ENCODE measurements around the gene VPS35.

VPS35 gene

DNA sequence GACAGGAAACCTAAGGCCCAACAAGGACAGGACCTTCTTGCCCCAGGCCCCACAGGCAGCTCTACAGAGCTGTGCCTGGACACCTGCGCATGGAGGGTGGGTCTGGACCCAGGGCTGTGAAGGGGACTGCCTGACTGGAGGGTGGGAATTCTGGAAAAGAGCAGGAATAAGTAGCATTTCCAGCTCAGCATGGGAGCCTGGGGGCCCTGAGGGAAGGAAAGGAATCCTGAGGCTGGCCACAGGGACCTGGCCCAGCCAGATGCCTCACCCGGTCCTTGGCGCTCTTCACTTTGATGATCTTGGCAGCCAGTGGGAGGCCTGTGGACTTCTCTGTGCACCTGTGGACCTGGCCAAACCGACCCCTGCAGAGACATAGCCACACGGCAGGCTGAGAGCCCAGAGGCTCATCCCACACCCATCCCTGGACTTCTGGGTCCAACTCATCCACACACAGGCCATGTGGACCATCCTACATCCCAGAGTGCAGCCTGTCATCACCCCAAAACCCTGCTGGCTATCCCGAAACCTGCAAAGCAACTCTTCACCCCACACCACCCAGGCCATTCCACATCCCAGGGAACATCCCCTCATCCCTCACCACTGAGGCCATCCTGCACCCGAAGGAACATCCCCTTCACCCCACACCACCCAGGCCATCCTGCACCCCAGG lies 40.5 kb upstream of the VPS35 start:
- Histone ChIP-seq H3K4me3 (ENCODE audit: low read depth, low read length) (no peak overlapping the region), H3K4ac (ENCODE audit: low read depth, low read length) (no peak overlapping the region), H3K9ac (ENCODE audit: low read length) (no peak overlapping the region), H2AK5ac (ENCODE audit: low read length) (no peak overlapping the region), H3K14ac (ENCODE audit: low read length) (no peak overlapping the region), H2AFZ (ENCODE audit: insufficient read depth, low read length, poor library complexity) (no peak overlapping the region), H3K23ac (ENCODE audit: low read length) (no peak overlapping the region), H3K4me1 (ENCODE audit: control insufficient read depth in 1 of 2, insufficient read depth in 2 of 2, low read length in 2 of 2) (peaks cover 3 to 15% of the 10 kb centered on the region in 2 experiments), H4K8ac (ENCODE audit: low read depth, low read length) (no peak overlapping the region), H3K27ac (ENCODE audit: low read depth, low read length) (no peak overlapping the region), H4K91ac (ENCODE audit: low read depth, low read length) (no peak overlapping the region), H3K27me3 (ENCODE audit: insufficient read depth, low read length) (no peaks in the 10 kb centered on the region), H2BK120ac (ENCODE audit: insufficient read depth, low read length, poor library complexity) (no peak overlapping the region), H2BK5ac (ENCODE audit: low read depth, low read length, poor library complexity) (no peak overlapping the region), H3K79me2 (ENCODE audit: control insufficient read depth, insufficient read depth, low read length, poor library complexity) (no peaks in the 10 kb centered on the region), H3K79me1 (ENCODE audit: low read length) (no peaks in the 10 kb centered on the region), H3K4me2 (ENCODE audit: low read length) (no peak overlapping the region), H3K36me3 (ENCODE audit: control insufficient read depth in 1 of 2, insufficient read depth in 2 of 2, low read length in 2 of 2) (peaks cover 3 to 5% of the 10 kb centered on the region in 2 experiments), H3K9me3 (ENCODE audit: insufficient read depth, low read depth, low read length) (no peaks in the 10 kb centered on the region), H3K18ac (ENCODE audit: low read length) (no peak overlapping the region), H4K12ac (ENCODE audit: low read depth, low read length) (no peak overlapping the region), H2BK12ac (ENCODE audit: low read length) (no peak overlapping the region)
- WGBS (ENCODE audit: extremely low coverage, insufficient coverage, insufficient read length) = no CpG with 5 or more reads among the region's 7 CpGs
- no peak for DNase-seq

- no peak overlapping the region for H3K4ac ChIP-seq (ENCODE audit: low read depth, low read length)
- H3K79me2 ChIP-seq (ENCODE audit: control insufficient read depth, insufficient read depth, low read length, poor library complexity) = no peaks in the 10 kb centered on the region
- no peak overlapping the region for H4K12ac ChIP-seq (ENCODE audit: low read depth, low read length)
- no peak overlapping the region for H4K8ac ChIP-seq (ENCODE audit: low read depth, low read length)
- DNase-seq = no peak
- H3K4me1 ChIP-seq (ENCODE audit: control insufficient read depth in 1 of 2, insufficient read depth in 2 of 2, low read length in 2 of 2) = peaks cover 3 to 15% of the 10 kb centered on the region in 2 experiments
- no peak overlapping the region for H3K9ac ChIP-seq (ENCODE audit: low read length)
- no peak overlapping the region for H2BK5ac ChIP-seq (ENCODE audit: low read depth, low read length, poor library complexity)
- no peaks in the 10 kb centered on the region for H3K9me3 ChIP-seq (ENCODE audit: insufficient read depth, low read depth, low read length)
- H3K27ac ChIP-seq (ENCODE audit: low read depth, low read length) = no peak overlapping the region
- no peak overlapping the region for H2AK5ac ChIP-seq (ENCODE audit: low read length)
- WGBS (ENCODE audit: extremely low coverage, insufficient coverage, insufficient read length) = no CpG with 5 or more reads among the region's 14 CpGs
- no peaks in the 10 kb centered on the region for H3K27me3 ChIP-seq (ENCODE audit: insufficient read depth, low read length)
- H3K4me3 ChIP-seq (ENCODE audit: low read depth, low read length) = no peak overlapping the region
- H2AFZ ChIP-seq (ENCODE audit: insufficient read depth, low read length, poor library complexity) = no peak overlapping the region
- peak overlapping the region; percentile 49 for H3K14ac ChIP-seq (ENCODE audit: low read length)
- H3K23ac ChIP-seq (ENCODE audit: low read length) = no peak overlapping the region
- no peak overlapping the region for H3K4me2 ChIP-seq (ENCODE audit: low read length)
- H3K79me1 ChIP-seq (ENCODE audit: low read length) = no peaks in the 10 kb centered on the region
- H4K91ac ChIP-seq (ENCODE audit: low read depth, low read length) = no peak overlapping the region
- no peak overlapping the region for H2BK120ac ChIP-seq (ENCODE audit: insufficient read depth, low read length, poor library complexity)
- H3K18ac ChIP-seq (ENCODE audit: low read length) = no peak overlapping the region
- H3K36me3 ChIP-seq (ENCODE audit: control insufficient read depth in 1 of 2, insufficient read depth in 2 of 2, low read length in 2 of 2) = peaks cover 3 to 5% of the 10 kb centered on the region in 2 experiments
- H2BK12ac ChIP-seq (ENCODE audit: low read length) = peak overlapping the region; percentile 18
These were observed 39.8 kb upstream of the VPS35 start for GRCh38 chr16:46728806-46729205.

DNA sequence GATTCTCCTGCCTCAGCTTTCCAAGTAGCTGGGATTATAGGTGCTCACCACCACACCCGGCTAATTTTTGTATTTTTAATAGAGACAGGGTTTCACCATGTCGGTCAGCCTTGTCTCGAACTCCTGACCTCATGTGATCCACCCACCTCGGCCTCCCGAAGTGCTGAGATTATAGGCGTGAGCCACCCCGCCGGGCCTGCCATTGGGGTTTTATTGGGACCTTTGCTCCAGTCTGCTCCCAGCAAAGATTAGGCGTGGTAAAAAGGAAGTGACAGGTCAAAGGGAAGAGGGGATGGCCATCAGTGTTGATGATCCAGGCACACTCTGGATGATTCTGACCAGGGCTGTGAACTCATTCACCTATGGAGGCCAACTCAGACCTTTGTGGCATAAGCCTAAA lies 38.7 kb upstream of the VPS35 start:
- Histone ChIP-seq H2BK120ac (ENCODE audit: insufficient read depth, low read length, poor library complexity) (no peak overlapping the region), H3K36me3 (ENCODE audit: control insufficient read depth in 1 of 2, insufficient read depth in 2 of 2, low read length in 2 of 2) (peaks cover 3 to 5% of the 10 kb centered on the region in 2 experiments), H2BK5ac (ENCODE audit: low read depth, low read length, poor library complexity) (no peak overlapping the region), H3K79me2 (ENCODE audit: control insufficient read depth, insufficient read depth, low read length, poor library complexity) (no peaks in the 10 kb centered on the region), H4K91ac (ENCODE audit: low read depth, low read length) (no peak overlapping the region), H3K4ac (ENCODE audit: low read depth, low read length) (no peak overlapping the region), H3K4me1 (ENCODE audit: control insufficient read depth in 1 of 2, insufficient read depth in 2 of 2, low read length in 2 of 2) (peaks cover 3 to 15% of the 10 kb centered on the region in 2 experiments), H3K27ac (ENCODE audit: low read depth, low read length) (no peak overlapping the region), H2AK5ac (ENCODE audit: low read length) (no peak overlapping the region), H4K8ac (ENCODE audit: low read depth, low read length) (no peak overlapping the region), H3K18ac (ENCODE audit: low read length) (no peak overlapping the region), H3K79me1 (ENCODE audit: low read length) (no peaks in the 10 kb centered on the region), H3K4me3 (ENCODE audit: low read depth, low read length) (no peak overlapping the region), H3K9ac (ENCODE audit: low read length) (no peak overlapping the region), H2AFZ (ENCODE audit: insufficient read depth, low read length, poor library complexity) (no peak overlapping the region), H3K23ac (ENCODE audit: low read length) (no peak overlapping the region), H2BK12ac (ENCODE audit: low read length) (no peak overlapping the region), H3K14ac (ENCODE audit: low read length) (no peak overlapping the region), H3K27me3 (ENCODE audit: insufficient read depth, low read length) (no peaks in the 10 kb centered on the region), H3K4me2 (ENCODE audit: low read length) (no peak overlapping the region), H4K12ac (ENCODE audit: low read depth, low read length) (no peak overlapping the region), H3K9me3 (ENCODE audit: insufficient read depth, low read depth, low read length) (no peaks in the 10 kb centered on the region)
- no CpG with 5 or more reads among the region's 9 CpGs for WGBS (ENCODE audit: extremely low coverage, insufficient coverage, insufficient read length)
- no peak for DNase-seq

GRCh38 chr16:46727184-46727583 lies 38.2 kb upstream of the VPS35 start:
- Histone ChIP-seq H3K14ac (ENCODE audit: low read length) (no peak overlapping the region), H3K23ac (ENCODE audit: low read length) (no peak overlapping the region), H2BK5ac (ENCODE audit: low read depth, low read length, poor library complexity) (no peak overlapping the region), H2BK120ac (ENCODE audit: insufficient read depth, low read length, poor library complexity) (peak overlapping the region; percentile 79), H3K79me1 (ENCODE audit: low read length) (no peaks in the 10 kb centered on the region), H2AFZ (ENCODE audit: insufficient read depth, low read length, poor library complexity) (no peak overlapping the region), H3K36me3 (ENCODE audit: control insufficient read depth in 1 of 2, insufficient read depth in 2 of 2, low read length in 2 of 2) (peaks cover 3 to 5% of the 10 kb centered on the region in 2 experiments), H4K8ac (ENCODE audit: low read depth, low read length) (no peak overlapping the region), H3K4me1 (ENCODE audit: control insufficient read depth in 1 of 2, insufficient read depth in 2 of 2, low read length in 2 of 2) (peaks cover 3 to 15% of the 10 kb centered on the region in 2 experiments), H3K27me3 (ENCODE audit: insufficient read depth, low read length) (no peaks in the 10 kb centered on the region), H3K18ac (ENCODE audit: low read length) (no peak overlapping the region), H3K27ac (ENCODE audit: low read depth, low read length) (no peak overlapping the region), H2AK5ac (ENCODE audit: low read length) (peak overlapping the region; percentile 12), H4K12ac (ENCODE audit: low read depth, low read length) (no peak overlapping the region), H2BK12ac (ENCODE audit: low read length) (no peak overlapping the region), H3K4me2 (ENCODE audit: low read length) (no peak overlapping the region), H3K79me2 (ENCODE audit: control insufficient read depth, insufficient read depth, low read length, poor library complexity) (no peaks in the 10 kb centered on the region), H4K91ac (ENCODE audit: low read depth, low read length) (peak overlapping the region; percentile 26), H3K9me3 (ENCODE audit: insufficient read depth, low read depth, low read length) (no peaks in the 10 kb centered on the region), H3K4me3 (ENCODE audit: low read depth, low read length) (no peak overlapping the region), H3K4ac (ENCODE audit: low read depth, low read length) (no peak overlapping the region), H3K9ac (ENCODE audit: low read length) (no peak overlapping the region)
- no CpG with 5 or more reads among the region's 7 CpGs for WGBS (ENCODE audit: extremely low coverage, insufficient coverage, insufficient read length)
- no peak for DNase-seq
